ENCODE results near the gene CUEDC1. TPM values are rescaled to one million over a fixed set of nuclear protein-coding genes. Genes with fewer than 3 reads are reported as not detected.

CUEDC1 gene
- total RNA-seq, 1 donor from 2014 or later: 24.6 TPM

- DNase-seq (ENCODE audit: low read depth): no peak
- no peak for TF ChIP-seq CTCF (IDR thresholded peaks at IDR 0.05; ENCODE audit: insufficient read depth, low read length, poor library complexity, severe bottlenecking)
- H3K4me3 ChIP-seq (ENCODE audit: low read depth, low read length): no peak overlapping the region
- H3K36me3 ChIP-seq (ENCODE audit: control insufficient read depth, insufficient read depth, low read length): peaks cover 1% of the 10 kb centered on the region
- H3K27me3 ChIP-seq (ENCODE audit: control insufficient read depth, insufficient read depth, low read length): no peaks in the 10 kb centered on the region
These were observed 80.5 kb downstream of the CUEDC1 start for GRCh38 chr17:57874434-57875289.

- no peak for DNase-seq (ENCODE audit: low read depth)
- no peak overlapping the region for H3K4me3 ChIP-seq (ENCODE audit: low read depth, low read length)
- H3K36me3 ChIP-seq (ENCODE audit: control insufficient read depth, insufficient read depth, low read length): peaks cover 1% of the 10 kb centered on the region
- no peaks in the 10 kb centered on the region for H3K27me3 ChIP-seq (ENCODE audit: control insufficient read depth, insufficient read depth, low read length)
- no peak for TF ChIP-seq CTCF (IDR thresholded peaks at IDR 0.05; ENCODE audit: insufficient read depth, low read length, poor library complexity, severe bottlenecking)
These were observed 81.2 kb downstream of the CUEDC1 start for GRCh38 chr17:57874058-57874419.

GRCh38 chr17:57873261-57874057, 81.8 kb downstream of the CUEDC1 start:
- DNase-seq (ENCODE audit: low read depth): no peak
- no peak for TF ChIP-seq CTCF (IDR thresholded peaks at IDR 0.05; ENCODE audit: insufficient read depth, low read length, poor library complexity, severe bottlenecking)
- peaks cover 1% of the 10 kb centered on the region for H3K36me3 ChIP-seq (ENCODE audit: control insufficient read depth, insufficient read depth, low read length)

GRCh38 chr17:57872536-57872935, 82.7 kb downstream of the CUEDC1 start:
- Histone ChIP-seq H3K27me3 (ENCODE audit: control insufficient read depth, insufficient read depth, low read length) (no peaks in the 10 kb centered on the region), H3K36me3 (ENCODE audit: control insufficient read depth, insufficient read depth, low read length) (peaks cover 1% of the 10 kb centered on the region), H3K4me3 (ENCODE audit: low read depth, low read length) (no peak overlapping the region)
- no peak for DNase-seq (ENCODE audit: low read depth)
- TF ChIP-seq CTCF (IDR thresholded peaks at IDR 0.05; ENCODE audit: insufficient read depth, low read length, poor library complexity, severe bottlenecking): no peak

More at GRCh38 chr17:57873261-57874057, 81.8 kb downstream of the CUEDC1 start:
- Histone ChIP-seq H3K4me3 (ENCODE audit: low read depth, low read length) (no peak overlapping the region), H3K27me3 (ENCODE audit: control insufficient read depth, insufficient read depth, low read length) (no peaks in the 10 kb centered on the region)

GRCh38 chr17:57871863-57872262, 83.3 kb downstream of the CUEDC1 start:
- H3K4me3 ChIP-seq (ENCODE audit: low read depth, low read length): no peak overlapping the region
- no peak for DNase-seq (ENCODE audit: low read depth)
- H3K36me3 ChIP-seq (ENCODE audit: control insufficient read depth, insufficient read depth, low read length): peaks cover 1% of the 10 kb centered on the region
- no peaks in the 10 kb centered on the region for H3K27me3 ChIP-seq (ENCODE audit: control insufficient read depth, insufficient read depth, low read length)
- no peak for TF ChIP-seq CTCF (IDR thresholded peaks at IDR 0.05; ENCODE audit: insufficient read depth, low read length, poor library complexity, severe bottlenecking)

Data from kidney epithelial cell (primary cell).